ENCODE data around the gene SLC5A6.

DNA sequence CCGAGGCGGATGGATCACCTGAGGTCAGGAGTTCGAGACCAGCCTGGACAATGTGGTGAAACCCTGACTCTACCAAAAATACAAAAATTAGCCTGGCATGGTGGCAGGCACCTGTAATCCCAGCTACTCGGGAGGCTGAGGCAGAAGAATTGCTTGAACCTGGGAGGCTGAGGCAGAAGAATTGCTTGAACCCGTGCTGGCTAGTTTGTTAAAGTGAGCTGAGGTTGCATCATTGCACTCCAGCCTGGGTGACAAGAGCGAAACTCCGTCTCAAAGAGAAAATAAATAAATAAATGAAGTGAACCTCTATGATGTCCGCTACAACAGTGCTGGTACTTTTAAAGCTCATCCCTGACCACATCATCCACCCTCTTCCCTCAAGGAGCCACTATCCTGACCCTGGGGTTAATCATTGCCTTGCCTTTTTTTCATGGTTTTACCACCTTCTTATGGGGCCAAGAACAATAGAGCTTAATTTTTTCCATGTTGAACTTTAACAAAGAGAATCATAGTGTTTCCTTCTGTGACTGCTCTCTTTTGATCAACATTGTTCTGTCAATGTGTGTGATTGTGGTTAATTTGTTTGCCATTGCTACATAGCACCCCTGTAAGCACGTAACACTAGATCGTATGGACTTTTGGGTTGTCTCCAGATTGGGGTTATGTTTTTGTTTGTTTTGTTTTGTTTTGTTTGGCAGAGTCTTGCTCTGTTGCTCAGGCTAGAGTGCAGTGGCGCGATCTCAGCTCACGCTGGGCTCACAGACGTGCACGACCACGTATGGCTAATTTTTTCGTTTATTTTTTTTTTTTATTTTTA, 17.3 kb downstream of the SLC5A6 start:
- TF ChIP-seq, protein P1, sequence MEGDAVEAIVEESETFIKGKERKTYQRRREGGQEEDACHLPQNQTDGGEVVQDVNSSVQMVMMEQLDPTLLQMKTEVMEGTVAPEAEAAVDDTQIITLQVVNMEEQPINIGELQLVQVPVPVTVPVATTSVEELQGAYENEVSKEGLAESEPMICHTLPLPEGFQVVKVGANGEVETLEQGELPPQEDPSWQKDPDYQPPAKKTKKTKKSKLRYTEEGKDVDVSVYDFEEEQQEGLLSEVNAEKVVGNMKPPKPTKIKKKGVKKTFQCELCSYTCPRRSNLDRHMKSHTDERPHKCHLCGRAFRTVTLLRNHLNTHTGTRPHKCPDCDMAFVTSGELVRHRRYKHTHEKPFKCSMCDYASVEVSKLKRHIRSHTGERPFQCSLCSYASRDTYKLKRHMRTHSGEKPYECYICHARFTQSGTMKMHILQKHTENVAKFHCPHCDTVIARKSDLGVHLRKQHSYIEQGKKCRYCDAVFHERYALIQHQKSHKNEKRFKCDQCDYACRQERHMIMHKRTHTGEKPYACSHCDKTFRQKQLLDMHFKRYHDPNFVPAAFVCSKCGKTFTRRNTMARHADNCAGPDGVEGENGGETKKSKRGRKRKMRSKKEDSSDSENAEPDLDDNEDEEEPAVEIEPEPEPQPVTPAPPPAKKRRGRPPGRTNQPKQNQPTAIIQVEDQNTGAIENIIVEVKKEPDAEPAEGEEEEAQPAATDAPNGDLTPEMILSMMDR (IDR thresholded peaks at IDR 0.05), result no peak
- no peak for TF ChIP-seq POLR2A (IDR thresholded peaks at IDR 0.05)
